Mesendoderm (in vitro differentiated cells): ENCODE data around the gene KIR3DL1.
"Not testable (repeated sequence)": the region's sequence is repeated elsewhere in the genome, so short reads cannot be mapped to it uniquely, and the experiment has no call there.

ENCODE experiments used
- DNase-seq: peaks from one replicate; pipeline ENCODE4 v3.0.0; 2013
- H2AK5ac ChIP-seq: 2 replicates; pipeline ENCODE4 v1.6.1; 2013; ENCODE audit warnings: low read length, inconsistent platforms
- H2BK120ac ChIP-seq: 2 replicates; pipeline ENCODE4 v1.6.1; 2013; ENCODE audit warnings: low read depth, mild to moderate bottlenecking, low read length, moderate library complexity, mixed read lengths
- H2BK15ac ChIP-seq: replicated peaks from 2 replicates; pipeline ENCODE4 v1.6.1; 2013; ENCODE audit warnings: low read depth, mild to moderate bottlenecking, moderate library complexity
- H2BK5ac ChIP-seq: 2 replicates; pipeline ENCODE4 v1.6.1; 2013; ENCODE audit warnings: low read length, inconsistent platforms
- H3K18ac ChIP-seq: 2 replicates; pipeline ENCODE4 v1.6.1; 2013; ENCODE audit warnings: mild to moderate bottlenecking, low read length, mixed read lengths
- H3K23ac ChIP-seq: one replicate; pipeline ENCODE4 v1.6.1; 2013; ENCODE audit warnings: low read length
- H3K27ac ChIP-seq: 2 replicates; pipeline ENCODE4 v1.5.1; 2013; ENCODE audit warnings: low read depth, mild to moderate bottlenecking, inconsistent platforms, low read length, moderate library complexity
- H3K27me3 ChIP-seq: 2 replicates; pipeline ENCODE4 v1.6.1; 2013; ENCODE audit warnings: low read length, control low read depth, mild to moderate bottlenecking, inconsistent platforms; ENCODE audit not compliant: insufficient read depth, poor library complexity
- H3K36me3 ChIP-seq: 2 replicates; pipeline ENCODE4 v1.6.1; 2013; ENCODE audit warnings: low read length, inconsistent platforms; ENCODE audit not compliant: control insufficient read depth, insufficient read depth
- H3K4ac ChIP-seq: one replicate; pipeline ENCODE4 v1.6.1; 2013; ENCODE audit warnings: low read depth, mild to moderate bottlenecking, low read length, moderate library complexity
- H3K4me1 ChIP-seq: 2 replicates; pipeline ENCODE4 v1.6.1; 2013; ENCODE audit warnings: low read depth, low read length, inconsistent platforms; ENCODE audit not compliant: control insufficient read depth
- H3K4me2 ChIP-seq: 2 replicates; pipeline ENCODE4 v1.6.1; 2013; ENCODE audit warnings: low read length
- H3K4me3 ChIP-seq: 2 replicates; pipeline ENCODE4 v1.5.1; 2013; ENCODE audit warnings: mild to moderate bottlenecking, low read length
- H3K56ac ChIP-seq: one replicate; pipeline ENCODE4 v1.6.1; 2013; ENCODE audit warnings: low read length
- H3K79me1 ChIP-seq: 2 replicates; pipeline ENCODE4 v1.6.1; 2013; ENCODE audit warnings: low read length, inconsistent platforms
- H3K79me2 ChIP-seq: 2 replicates; pipeline ENCODE4 v1.6.1; 2013; ENCODE audit warnings: mild to moderate bottlenecking, low read length; ENCODE audit not compliant: control insufficient read depth, insufficient read depth
- H3K9ac ChIP-seq: 2 replicates; pipeline ENCODE4 v1.6.1; 2013; ENCODE audit warnings: low read length, inconsistent platforms
- H4K5ac ChIP-seq: one replicate; pipeline ENCODE4 v1.6.1; 2013; ENCODE audit warnings: low read length
- H4K8ac ChIP-seq: one replicate; pipeline ENCODE4 v1.6.1; 2013; ENCODE audit warnings: low read depth, mild to moderate bottlenecking, control low read depth, low read length, moderate library complexity
- WGBS: extraction: QIAGEN DNeasy Blood & Tissue Kit; methylation state at CpG from one replicate; pipeline ENCODE4 v1.1.7; 2013; ENCODE audit warnings: low lambda C conversion rate, missing lambda C conversion rate; ENCODE audit not compliant: insufficient coverage; ENCODE audit errors: extremely low coverage; 5-methylcytosine and 5-hydroxymethylcytosine counted together

Gene KIR3DL1

GRCh38 chr19:54803410-54803809 is 12.9 kb upstream of the KIR3DL1 start, which contains the start of gene KIR2DL4:
KIR2DL4 (plus strand) TSS chr19:54803610; CDS start chr19:54803652, 42 bp downstream.
- WGBS, result no CpG with 5 or more reads among the region's 10 CpGs
- H4K8ac ChIP-seq, result no peak within 1 kb of the TSS
- H3K4me2 ChIP-seq, result no peak within 1 kb of the TSS
- no peaks in the 10 kb centered on the region for H3K79me1 ChIP-seq
- no peak within 1 kb of the TSS for H3K9ac ChIP-seq
- no peak within 1 kb of the TSS for H2BK15ac ChIP-seq
- H4K5ac ChIP-seq, result no peak within 1 kb of the TSS
- no peaks in the 10 kb centered on the region for H3K79me2 ChIP-seq
- H2AK5ac ChIP-seq, result no peak within 1 kb of the TSS
- no peak for DNase-seq
- no peak within 1 kb of the TSS for H3K23ac ChIP-seq
- no peak within 1 kb of the TSS for H2BK120ac ChIP-seq
- H3K4ac ChIP-seq, result no peak within 1 kb of the TSS
- no peak within 1 kb of the TSS for H3K27ac ChIP-seq
- no peaks in the 10 kb centered on the region for H3K4me1 ChIP-seq
- no peaks in the 10 kb centered on the region for H3K36me3 ChIP-seq
- no peak within 1 kb of the TSS for H3K4me3 ChIP-seq
- no peak within 1 kb of the TSS for H3K18ac ChIP-seq
- H2BK5ac ChIP-seq, result no peak within 1 kb of the TSS
- H3K27me3 ChIP-seq, result no peaks in the 10 kb centered on the region
- H3K56ac ChIP-seq, result no peak within 1 kb of the TSS

GRCh38 chr19:54804101-54804500 is 12.2 kb upstream of the KIR3DL1 start:
- H3K27me3 ChIP-seq, result no peaks in the 10 kb centered on the region
- no peak overlapping the region for H3K4me3 ChIP-seq
- no peak overlapping the region for H3K27ac ChIP-seq

GRCh38 chr19:54804571-54804970 is 11.7 kb upstream of the KIR3DL1 start:
- H2BK15ac ChIP-seq, result no peak overlapping the region
- no peak overlapping the region for H2AK5ac ChIP-seq
- H4K8ac ChIP-seq, result no peak overlapping the region
- no peak overlapping the region for H2BK120ac ChIP-seq
- no peak overlapping the region for H4K5ac ChIP-seq
- no peaks in the 10 kb centered on the region for H3K79me1 ChIP-seq
- no peak overlapping the region for H3K27ac ChIP-seq
- no peak overlapping the region for H3K4me3 ChIP-seq
- no peak overlapping the region for H2BK5ac ChIP-seq
- H3K4me2 ChIP-seq, result no peak overlapping the region
- no peaks in the 10 kb centered on the region for H3K79me2 ChIP-seq
- no peak overlapping the region for H3K18ac ChIP-seq
- no peak overlapping the region for H3K56ac ChIP-seq
- DNase-seq, result no peak
- no CpG with 5 or more reads among the region's 10 CpGs for WGBS
- H3K23ac ChIP-seq, result no peak overlapping the region
- no peaks in the 10 kb centered on the region for H3K27me3 ChIP-seq
- no peak overlapping the region for H3K9ac ChIP-seq
- H3K4me1 ChIP-seq, result no peaks in the 10 kb centered on the region
- H3K4ac ChIP-seq, result no peak overlapping the region
- H3K36me3 ChIP-seq, result no peaks in the 10 kb centered on the region

More at GRCh38 chr19:54804101-54804500, 12.2 kb upstream of the KIR3DL1 start:
- H4K5ac ChIP-seq, result no peak overlapping the region
- no peak overlapping the region for H3K4ac ChIP-seq
- no peaks in the 10 kb centered on the region for H3K4me1 ChIP-seq
- H3K23ac ChIP-seq, result no peak overlapping the region
- H2BK15ac ChIP-seq, result no peak overlapping the region
- no peak overlapping the region for H3K18ac ChIP-seq
- H2BK120ac ChIP-seq, result no peak overlapping the region
- no peak overlapping the region for H2AK5ac ChIP-seq
- H3K56ac ChIP-seq, result no peak overlapping the region
- no peaks in the 10 kb centered on the region for H3K79me1 ChIP-seq
- no peak overlapping the region for H3K4me2 ChIP-seq
- H3K36me3 ChIP-seq, result no peaks in the 10 kb centered on the region
- H3K79me2 ChIP-seq, result no peaks in the 10 kb centered on the region
- H4K8ac ChIP-seq, result no peak overlapping the region
- no CpG with 5 or more reads among the region's 5 CpGs for WGBS
- H3K9ac ChIP-seq, result no peak overlapping the region
- H2BK5ac ChIP-seq, result no peak overlapping the region
- DNase-seq, result no peak

GRCh38 chr19:54805665-54806515 is 10.4 kb upstream of the KIR3DL1 start:
- no peaks in the 10 kb centered on the region for H3K79me1 ChIP-seq
- no peak overlapping the region for H2BK15ac ChIP-seq
- H3K9ac ChIP-seq, result no peak overlapping the region
- no peak overlapping the region for H3K4ac ChIP-seq
- no peak overlapping the region for H2BK120ac ChIP-seq
- no peak overlapping the region for H3K23ac ChIP-seq
- H3K79me2 ChIP-seq, result no peaks in the 10 kb centered on the region
- no peak overlapping the region for H2BK5ac ChIP-seq
- H4K8ac ChIP-seq, result no peak overlapping the region
- no peaks in the 10 kb centered on the region for H3K4me1 ChIP-seq
- no peak overlapping the region for H3K18ac ChIP-seq
- no peak overlapping the region for H3K4me2 ChIP-seq
- no peak overlapping the region for H4K5ac ChIP-seq
- H3K36me3 ChIP-seq, result no peaks in the 10 kb centered on the region
- H3K56ac ChIP-seq, result no peak overlapping the region
- no peak overlapping the region for H2AK5ac ChIP-seq
- DNase-seq, result no peak
- no peak overlapping the region for H3K27ac ChIP-seq
- H3K27me3 ChIP-seq, result no peaks in the 10 kb centered on the region
- WGBS, result no CpG with 5 or more reads among the region's 14 CpGs
- H3K4me3 ChIP-seq, result no peak overlapping the region

- H2BK120ac ChIP-seq, result no peak overlapping the region
- no peaks in the 10 kb centered on the region for H3K4me1 ChIP-seq
- no peak overlapping the region for H3K18ac ChIP-seq
- no peaks in the 10 kb centered on the region for H3K79me1 ChIP-seq
- WGBS, result no CpG with 5 or more reads among the region's 2 CpGs
- H3K36me3 ChIP-seq, result no peaks in the 10 kb centered on the region
- no peak overlapping the region for H3K4me2 ChIP-seq
- no peak overlapping the region for H2AK5ac ChIP-seq
- no peak overlapping the region for H3K9ac ChIP-seq
- H2BK15ac ChIP-seq, result no peak overlapping the region
- H2BK5ac ChIP-seq, result no peak overlapping the region
- no peaks in the 10 kb centered on the region for H3K79me2 ChIP-seq
- no peak overlapping the region for H3K23ac ChIP-seq
- H4K8ac ChIP-seq, result no peak overlapping the region
- no peak for DNase-seq
- no peaks in the 10 kb centered on the region for H3K27me3 ChIP-seq
- no peak overlapping the region for H3K27ac ChIP-seq
- no peak overlapping the region for H3K4me3 ChIP-seq
- H3K4ac ChIP-seq, result no peak overlapping the region
- no peak overlapping the region for H3K56ac ChIP-seq
- H4K5ac ChIP-seq, result no peak overlapping the region
Observed at GRCh38 chr19:54806516-54806838, 9.8 kb upstream of the KIR3DL1 start.

- H3K4me1 ChIP-seq, H2AK5ac ChIP-seq, H3K79me1 ChIP-seq, DNase-seq, H3K27ac ChIP-seq, H3K4ac ChIP-seq, H3K79me2 ChIP-seq, H3K4me3 ChIP-seq, H3K4me2 ChIP-seq, H2BK5ac ChIP-seq, H3K36me3 ChIP-seq, H2BK120ac ChIP-seq, H3K18ac ChIP-seq, H3K23ac ChIP-seq, H2BK15ac ChIP-seq, H3K27me3 ChIP-seq, H3K56ac ChIP-seq, H3K9ac ChIP-seq, H4K8ac ChIP-seq, H4K5ac ChIP-seq: not testable (repeated sequence)
- WGBS, result no CpG with 5 or more reads among the region's 3 CpGs
Observed at GRCh38 chr19:54814571-54814970, 1.7 kb upstream of the KIR3DL1 start.
